Central memory CD8-positive, alpha-beta T cell (primary cell): ENCODE data around the gene SLC35F4.
"Not testable (repeated sequence)": the region's sequence is repeated elsewhere in the genome, so short reads cannot be mapped to it uniquely, and the experiment has no call there.

ENCODE experiments used
- ATAC-seq: fragments of 150-1000 bp; cut with Tn5 transposase; replicated peaks from 2 replicates; pipeline ENCODE4 v1.10.0; 2022; ENCODE audit warnings: mild to moderate bottlenecking, moderate FRiP score, moderate number of reproducible peaks; ENCODE audit not compliant: poor library complexity, severe bottlenecking; ENCODE audit errors: extremely low read depth
- DNase-seq, 2 donors: peaks; one replicate each; pipeline ENCODE4 v3.0.0; 2021; ENCODE audit warnings: low spot score in 2 of 2
- H3K27ac Mint-ChIP-seq: one replicate; pipeline ENCODE4 v1.8.0; 2022; ENCODE audit warnings: low read depth, mild to moderate bottlenecking, moderate library complexity, mixed read lengths
- H3K27me3 Mint-ChIP-seq: one replicate; pipeline ENCODE4 v1.8.0; 2022; ENCODE audit warnings: mixed read lengths
- H3K36me3 Mint-ChIP-seq: one replicate; pipeline ENCODE4 v1.8.0; 2022; ENCODE audit warnings: mild to moderate bottlenecking, moderate library complexity, mixed read lengths; ENCODE audit not compliant: insufficient read depth
- H3K4me1 Mint-ChIP-seq: one replicate; pipeline ENCODE4 v1.8.0; 2022; ENCODE audit warnings: mixed read lengths
- H3K4me3 Mint-ChIP-seq: one replicate; pipeline ENCODE4 v1.8.0; 2022; ENCODE audit warnings: mild to moderate bottlenecking, moderate library complexity, mixed read lengths
- H3K9me3 Mint-ChIP-seq: one replicate; pipeline ENCODE4 v1.8.0; 2022; ENCODE audit warnings: mixed read lengths

SLC35F4 gene

GRCh38 chr14:57732463-57733285 lies 133.2 kb downstream of the SLC35F4 start:
- no peaks in the 10 kb centered on the region for H3K36me3 Mint-ChIP-seq
- ATAC-seq (no peak), DNase-seq (no peak)
- no peaks in the 10 kb centered on the region for H3K4me1 Mint-ChIP-seq
- H3K9me3 Mint-ChIP-seq: peaks cover 11% of the 10 kb centered on the region
- H3K4me3 Mint-ChIP-seq: no peak overlapping the region
- no peak overlapping the region for H3K27ac Mint-ChIP-seq
- H3K27me3 Mint-ChIP-seq: no peaks in the 10 kb centered on the region

GRCh38 chr14:57729208-57730187 lies 136.4 kb downstream of the SLC35F4 start:
- no peak overlapping the region for H3K4me3 Mint-ChIP-seq
- ATAC-seq (no peak), DNase-seq (no peak)
- peaks cover 15% of the 10 kb centered on the region for H3K9me3 Mint-ChIP-seq
- H3K36me3 Mint-ChIP-seq: peaks cover 1% of the 10 kb centered on the region
- no peaks in the 10 kb centered on the region for H3K27me3 Mint-ChIP-seq
- no peaks in the 10 kb centered on the region for H3K4me1 Mint-ChIP-seq
- no peak overlapping the region for H3K27ac Mint-ChIP-seq

- H3K27me3 Mint-ChIP-seq: no peaks in the 10 kb centered on the region
- peaks cover 1% of the 10 kb centered on the region for H3K36me3 Mint-ChIP-seq
- ATAC-seq: no peak
- H3K27ac Mint-ChIP-seq: no peak overlapping the region
- H3K4me3 Mint-ChIP-seq: no peak overlapping the region
- H3K9me3 Mint-ChIP-seq: peaks cover 28% of the 10 kb centered on the region
- DNase-seq: no peak
- H3K4me1 Mint-ChIP-seq: no peaks in the 10 kb centered on the region
Observed at GRCh38 chr14:57725399-57726077, 140.4 kb downstream of the SLC35F4 start.

GRCh38 chr14:57722141-57722540 lies 143.8 kb downstream of the SLC35F4 start:
- H3K27ac Mint-ChIP-seq, DNase-seq, H3K36me3 Mint-ChIP-seq, ATAC-seq, H3K27me3 Mint-ChIP-seq, H3K4me1 Mint-ChIP-seq, H3K4me3 Mint-ChIP-seq: not testable (repeated sequence)
- peaks cover 26% of the 10 kb centered on the region for H3K9me3 Mint-ChIP-seq

- no peak for DNase-seq
- no peak for ATAC-seq
- H3K9me3 Mint-ChIP-seq: peaks cover 18% of the 10 kb centered on the region
- no peaks in the 10 kb centered on the region for H3K4me1 Mint-ChIP-seq
- no peaks in the 10 kb centered on the region for H3K27me3 Mint-ChIP-seq
- no peak overlapping the region for H3K4me3 Mint-ChIP-seq
- no peak overlapping the region for H3K27ac Mint-ChIP-seq
- no peaks in the 10 kb centered on the region for H3K36me3 Mint-ChIP-seq
Observed at GRCh38 chr14:57714487-57714931, 151.4 kb downstream of the SLC35F4 start.

- no peaks in the 10 kb centered on the region for H3K36me3 Mint-ChIP-seq
- DNase-seq: no peak
- no peak for ATAC-seq
- no peak overlapping the region for H3K4me3 Mint-ChIP-seq
- no peaks in the 10 kb centered on the region for H3K27me3 Mint-ChIP-seq
- H3K9me3 Mint-ChIP-seq: peaks cover 22% of the 10 kb centered on the region
- no peaks in the 10 kb centered on the region for H3K4me1 Mint-ChIP-seq
- H3K27ac Mint-ChIP-seq: no peak overlapping the region
Observed at GRCh38 chr14:57712698-57713097, 153.2 kb downstream of the SLC35F4 start.

GRCh38 chr14:57712102-57712501 lies 153.8 kb downstream of the SLC35F4 start:
- ATAC-seq (no peak), DNase-seq (no peak)
- H3K27me3 Mint-ChIP-seq: no peaks in the 10 kb centered on the region
- H3K36me3 Mint-ChIP-seq: no peaks in the 10 kb centered on the region
- no peak overlapping the region for H3K4me3 Mint-ChIP-seq
- no peak overlapping the region for H3K27ac Mint-ChIP-seq
- no peaks in the 10 kb centered on the region for H3K4me1 Mint-ChIP-seq
- H3K9me3 Mint-ChIP-seq: peaks cover 22% of the 10 kb centered on the region

- Mint-ChIP-seq H3K9me3 (peaks cover 14% of the 10 kb centered on the region), H3K4me3 (no peak overlapping the region), H3K27ac (no peak overlapping the region), H3K4me1 (no peaks in the 10 kb centered on the region), H3K27me3 (no peaks in the 10 kb centered on the region), H3K36me3 (no peaks in the 10 kb centered on the region)
- ATAC-seq: no peak
- DNase-seq: no peak
Observed at GRCh38 chr14:57709909-57710308, 156.0 kb downstream of the SLC35F4 start.

- not testable (repeated sequence) for H3K9me3 Mint-ChIP-seq, H3K36me3 Mint-ChIP-seq, H3K27ac Mint-ChIP-seq, H3K4me1 Mint-ChIP-seq, H3K4me3 Mint-ChIP-seq, H3K27me3 Mint-ChIP-seq, DNase-seq, ATAC-seq
Observed at GRCh38 chr14:57709086-57709485, 156.8 kb downstream of the SLC35F4 start.

GRCh38 chr14:57707219-57707618 lies 158.7 kb downstream of the SLC35F4 start:
- Mint-ChIP-seq H3K27me3 (no peaks in the 10 kb centered on the region), H3K9me3 (peaks cover 10% of the 10 kb centered on the region), H3K4me1 (no peaks in the 10 kb centered on the region), H3K36me3 (no peaks in the 10 kb centered on the region), H3K4me3 (no peak overlapping the region), H3K27ac (no peak overlapping the region)
- DNase-seq (no peak), ATAC-seq (no peak)

GRCh38 chr14:57704763-57705162 lies 161.1 kb downstream of the SLC35F4 start:
- H3K27ac Mint-ChIP-seq: no peak overlapping the region
- H3K27me3 Mint-ChIP-seq: no peaks in the 10 kb centered on the region
- no peak overlapping the region for H3K4me3 Mint-ChIP-seq
- DNase-seq (no peak), ATAC-seq (no peak)
- no peaks in the 10 kb centered on the region for H3K4me1 Mint-ChIP-seq
- H3K36me3 Mint-ChIP-seq: no peaks in the 10 kb centered on the region
- H3K9me3 Mint-ChIP-seq: peaks cover 10% of the 10 kb centered on the region

GRCh38 chr14:57699947-57700346 lies 165.9 kb downstream of the SLC35F4 start:
- DNase-seq (no peak), ATAC-seq (no peak)
- Mint-ChIP-seq H3K4me3 (no peak overlapping the region), H3K27ac (no peak overlapping the region), H3K27me3 (no peaks in the 10 kb centered on the region), H3K36me3 (no peaks in the 10 kb centered on the region), H3K4me1 (no peaks in the 10 kb centered on the region), H3K9me3 (no peaks in the 10 kb centered on the region)
